SK-N-SH (cell line): ENCODE data around the gene UPP1. TPM values are rescaled to one million over a fixed set of nuclear protein-coding genes. Genes with fewer than 3 reads are reported as not detected.

Experiments used
- CTCF ChIA-PET: fragments of 300-600, 350-600 bp; formaldehyde crosslinking; extraction: SDS; loops from one replicate; lab custom pipeline; 2021; lab: Yijun Ruan, JAX
- POLR2A ChIA-PET: fragments of 350-600 bp; sonication (Branson Sonifier 250); formaldehyde crosslinking; extraction: SDS; loops from one replicate; lab custom pipeline; 2020; ENCODE audit warnings: antibody characterized with exemption, inconsistent platforms; lab: Yijun Ruan, JAX
- DNase-seq: peaks from one replicate; pipeline ENCODE4 v3.0.0; 2012
- H2AFZ ChIP-seq: fragments of 200-600 bp; sonication (generic); 2 replicates; pipeline ENCODE4 v1.8.1; 2016; ENCODE audit warnings: antibody characterized with exemption, mild to moderate bottlenecking, low read depth
- H3F3A ChIP-seq: fragments of 200-600 bp; sonication (generic); replicated peaks from 2 replicates; pipeline ENCODE3; 2016; ENCODE audit warnings: antibody characterized with exemption, mild to moderate bottlenecking; ENCODE audit not compliant: insufficient read depth
- H3K27ac ChIP-seq, 2 experiments: fragments of 200-500 bp in 1 of 2; fragments of 200-600 bp in 1 of 2; sonication (Bioruptor generic) in 1 of 2; sonication (generic), shearing (Covaris generic) in 1 of 2; 2 replicates each; pipeline versions ENCODE4 v1.5.1 to v1.6.1; 2014 to 2016; ENCODE audit warnings: low read depth in 2 of 2, inconsistent platforms in 1 of 2, low read length in 1 of 2, mild to moderate bottlenecking in 1 of 2, mixed read lengths in 1 of 2
- H3K27me3 ChIP-seq: fragments of 200-600 bp; sonication (generic), shearing (Covaris generic); 2 replicates; pipeline ENCODE4 v1.6.1; 2016; ENCODE audit warnings: mixed run types; ENCODE audit not compliant: insufficient read depth
- H3K36me3 ChIP-seq, 2 experiments: fragments of 200-500 bp in 1 of 2; fragments of 200-600 bp in 1 of 2; sonication (Bioruptor generic) in 1 of 2; sonication (generic) in 1 of 2; replicated peaks in 1 of 2; 2 replicates each; pipeline versions ENCODE3 to v1.5.1; 2014 to 2016; ENCODE audit warnings: low read length in 1 of 2, mild to moderate bottlenecking in 1 of 2; ENCODE audit not compliant: insufficient read depth in 2 of 2, control insufficient read depth in 1 of 2
- H3K4me1 ChIP-seq, 2 experiments: fragments of 200-500 bp in 1 of 2; fragments of 200-600 bp in 1 of 2; sonication (Bioruptor generic) in 1 of 2; sonication (generic), shearing (Covaris generic) in 1 of 2; 2 replicates each; pipeline versions ENCODE4 v1.5.1 to v1.6.1; 2014 to 2016; ENCODE audit warnings: low read depth in 1 of 2, low read length in 1 of 2, mixed run types in 1 of 2; ENCODE audit not compliant: insufficient read depth in 2 of 2, control insufficient read depth in 1 of 2
- H3K4me2 ChIP-seq: fragments of 200-600 bp; sonication (generic), shearing (Covaris generic); 2 replicates; pipeline ENCODE4 v1.6.1; 2017; ENCODE audit warnings: mixed run types
- H3K4me3 ChIP-seq, 2 experiments: fragments of 200-500 bp in 1 of 2; fragments of 200-600 bp in 1 of 2; sonication (Bioruptor generic) in 1 of 2; sonication (generic), shearing (Covaris generic) in 1 of 2; 2 replicates each; pipeline versions ENCODE4 v1.5.1 to v1.8.1; 2014 to 2016; ENCODE audit warnings: low read depth in 2 of 2, inconsistent platforms in 1 of 2, low read length in 1 of 2, mild to moderate bottlenecking in 1 of 2, mixed read lengths in 1 of 2, moderate library complexity in 1 of 2
- H3K79me2 ChIP-seq: fragments of 200-600 bp; sonication (generic); 2 replicates; pipeline ENCODE4 v1.8.1; 2017; ENCODE audit warnings: mild to moderate bottlenecking; ENCODE audit not compliant: insufficient read depth
- H3K9ac ChIP-seq: fragments of 200-600 bp; sonication (generic); 2 replicates; pipeline ENCODE4 v1.6.1; 2017; ENCODE audit warnings: mixed run types
- H3K9me2 ChIP-seq: fragments of 200-600 bp; sonication (generic); 2 replicates; pipeline ENCODE4 v1.6.1; 2017; ENCODE audit warnings: mixed run types
- H3K9me3 ChIP-seq: fragments of 200-600 bp; sonication (generic); 2 replicates; pipeline ENCODE4 v1.6.1; 2017; ENCODE audit warnings: mixed run types, mild to moderate bottlenecking, moderate library complexity
- H4K20me1 ChIP-seq: fragments of 200-600 bp; sonication (generic); 2 replicates; pipeline ENCODE4 v1.6.1; 2017; ENCODE audit warnings: mild to moderate bottlenecking, mixed run types; ENCODE audit not compliant: insufficient read depth
- CHD2 ChIP-seq: fragments of 150-350 bp; IDR thresholded peaks from 2 replicates; pipeline ENCODE4 v1.6.1; 2018; ENCODE audit warnings: low read length; ENCODE audit not compliant: partially characterized antibody
- ELF1 ChIP-seq: IDR thresholded peaks from 2 replicates; pipeline ENCODE4 v1.4.0; 2012
- EP300 ChIP-seq, 2 experiments: IDR thresholded peaks; 2 replicates each; pipeline versions ENCODE4 v1.4.0 to v1.6.1; 2012; ENCODE audit warnings: borderline replicate concordance in 1 of 2, low read depth in 1 of 2, low read length in 1 of 2
- EZH2phosphoT487 ChIP-seq: fragments of 200-600 bp; sonication (generic); IDR thresholded peaks from 2 replicates; pipeline ENCODE4 v1.6.1; 2017; ENCODE audit warnings: low read depth, mixed run types, mild to moderate bottlenecking, antibody characterized with exemption, moderate library complexity, borderline replicate concordance
- FOSL2 ChIP-seq: IDR thresholded peaks from 2 replicates; pipeline ENCODE4 v1.4.0; 2012; ENCODE audit warnings: low read depth, mild to moderate bottlenecking, moderate library complexity, borderline replicate concordance
- FOXJ3 ChIP-seq: sonication (generic); formaldehyde crosslinking; IDR thresholded peaks from 2 replicates; pipeline ENCODE4 v1.5.1; 2020; ENCODE audit warnings: mild to moderate bottlenecking, missing genetic modification reagents
- JUND ChIP-seq: IDR thresholded peaks from 2 replicates; pipeline ENCODE4 v1.4.0; 2012
- MAX ChIP-seq: IDR thresholded peaks from 2 replicates; pipeline ENCODE4 v1.4.0; 2012; ENCODE audit warnings: low read depth
- MXI1 ChIP-seq: IDR thresholded peaks from 2 replicates; pipeline ENCODE4 v1.6.1; 2012; ENCODE audit warnings: mild to moderate bottlenecking, low read depth, low read length, improper control_type of control experiment
- NFIC ChIP-seq: IDR thresholded peaks from 2 replicates; pipeline ENCODE4 v1.4.0; 2012; ENCODE audit warnings: borderline replicate concordance
- NRF1 ChIP-seq: IDR thresholded peaks from 2 replicates; pipeline ENCODE4 v1.6.1; 2012; ENCODE audit warnings: low read depth, mild to moderate bottlenecking, low read length
- POLR2AphosphoS5 ChIP-seq: IDR thresholded peaks from 2 replicates; pipeline ENCODE4 v1.6.1; 2012; ENCODE audit warnings: low read depth, low read length
- RCOR1 ChIP-seq: fragments of 150-350 bp; IDR thresholded peaks from 2 replicates; pipeline ENCODE4 v1.6.1; 2017; ENCODE audit warnings: antibody characterized with exemption, low read length
- RFX5 ChIP-seq: IDR thresholded peaks from 2 replicates; pipeline ENCODE4 v1.6.1; 2012; ENCODE audit warnings: mild to moderate bottlenecking, improper control_type of control experiment, low read length
- RXRA ChIP-seq: IDR thresholded peaks from 2 replicates; pipeline ENCODE4 v1.4.0; 2012; ENCODE audit warnings: low read depth, mild to moderate bottlenecking, borderline replicate concordance
- SMC3 ChIP-seq: IDR thresholded peaks from 2 replicates; pipeline ENCODE4 v1.6.1; 2012; ENCODE audit warnings: low read depth, low read length, improper control_type of control experiment
- TAF1 ChIP-seq: IDR thresholded peaks from 2 replicates; pipeline ENCODE4 v1.6.1; 2012; ENCODE audit warnings: low read depth, mild to moderate bottlenecking, low read length, moderate library complexity, borderline replicate concordance
- TCF12 ChIP-seq: IDR thresholded peaks from 2 replicates; pipeline ENCODE4 v1.4.0; 2012
- TEAD4 ChIP-seq: IDR thresholded peaks from 2 replicates; pipeline ENCODE4 v1.4.0; 2012; ENCODE audit warnings: mild to moderate bottlenecking, borderline replicate concordance; ENCODE audit not compliant: insufficient read depth
- USF2 ChIP-seq: fragments of 150-350 bp; IDR thresholded peaks from 2 replicates; pipeline ENCODE4 v1.6.1; 2017; ENCODE audit warnings: antibody characterized with exemption, low read length, low read depth, borderline replicate concordance
- YY1 ChIP-seq: IDR thresholded peaks from 2 replicates; pipeline ENCODE4 v1.4.0; 2012; ENCODE audit warnings: low read depth, mild to moderate bottlenecking
- ZBTB33 ChIP-seq: IDR thresholded peaks from 2 replicates; pipeline ENCODE4 v1.4.0; 2012; ENCODE audit warnings: low read depth, borderline replicate concordance
- WGBS: methylation state at CpG from one replicate; pipeline ENCODE4 v1.1.6; 2017; ENCODE audit warnings: low lambda C conversion rate; 5-methylcytosine and 5-hydroxymethylcytosine counted together
- polyA plus RNA-seq, 3 experiments: library from polyadenylated mRNA; depleted of rRNA; stranded (reverse); fragments of >200 nt; gene quantifications; 2 replicates each; pipeline ENCODE4 v1.2.3, GENCODE V29; 2012

UPP1 gene
- polyA plus RNA-seq, 1 of the 3 experiments (the other 2 are of a cell fraction) = 56.9 TPM

DNA sequence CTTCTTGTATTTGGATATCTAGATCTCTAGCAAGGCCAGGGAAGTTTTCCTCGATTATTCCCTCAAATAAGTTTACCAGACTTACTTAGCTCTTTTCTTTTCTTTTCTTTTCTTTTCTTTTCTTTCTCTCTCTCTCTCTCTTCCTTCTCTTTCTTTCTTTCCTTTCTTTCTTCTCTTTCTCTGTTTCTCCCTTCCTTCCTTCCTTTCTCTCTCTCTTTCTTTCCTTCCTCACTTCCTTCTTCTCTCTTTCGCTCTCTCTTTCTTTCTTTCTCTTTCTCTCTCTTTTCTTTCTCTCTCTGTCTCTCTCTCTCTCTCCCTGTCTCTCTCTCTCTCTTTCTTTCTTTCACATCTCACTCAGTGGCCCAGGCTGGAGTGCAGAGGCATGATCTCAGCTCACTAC, 37.0 kb downstream of the UPP1 start:
- Histone ChIP-seq H3K36me3 (no peaks in the 10 kb centered on the region), H3K27me3 (peaks cover 7% of the 10 kb centered on the region; the same call in 1 of the 2 replicates), H2AFZ (no peak overlapping the region), H3K9me3 (no peaks in the 10 kb centered on the region), H3K4me1 (no peaks in the 10 kb centered on the region), H3K9me2 (no peaks in the 10 kb centered on the region), H3K79me2 (no peaks in the 10 kb centered on the region), H3F3A (no peaks in the 10 kb centered on the region), H3K4me3 (no peak overlapping the region), H3K9ac (no peak overlapping the region), H4K20me1 (no peaks in the 10 kb centered on the region), H3K4me2 (no peak overlapping the region), H3K27ac (no peak overlapping the region)
- WGBS = 40% methylated on average over 2 of the region's 2 CpGs
- CTCF ChIA-PET = no interaction called here
- POLR2A ChIA-PET = no interaction called here
- no peak for DNase-seq
- TF ChIP-seq FOSL2 (no peak), EP300 (IDR thresholded peaks at IDR 0.05; ENCODE audit: borderline replicate concordance in 1 of 2, low read depth in 1 of 2, low read length in 1 of 2) (no peak), FOXJ3 (CRISPR knock-in tag) (no peak), EZH2phosphoT487 (no peak), POLR2AphosphoS5 (no peak), RXRA (no peak), JUND (no peak), YY1 (no peak), ZBTB33 (no peak), TEAD4 (no peak), MXI1 (no peak), RCOR1 (no peak), NRF1 (no peak), TAF1 (no peak), TCF12 (no peak)

DNA sequence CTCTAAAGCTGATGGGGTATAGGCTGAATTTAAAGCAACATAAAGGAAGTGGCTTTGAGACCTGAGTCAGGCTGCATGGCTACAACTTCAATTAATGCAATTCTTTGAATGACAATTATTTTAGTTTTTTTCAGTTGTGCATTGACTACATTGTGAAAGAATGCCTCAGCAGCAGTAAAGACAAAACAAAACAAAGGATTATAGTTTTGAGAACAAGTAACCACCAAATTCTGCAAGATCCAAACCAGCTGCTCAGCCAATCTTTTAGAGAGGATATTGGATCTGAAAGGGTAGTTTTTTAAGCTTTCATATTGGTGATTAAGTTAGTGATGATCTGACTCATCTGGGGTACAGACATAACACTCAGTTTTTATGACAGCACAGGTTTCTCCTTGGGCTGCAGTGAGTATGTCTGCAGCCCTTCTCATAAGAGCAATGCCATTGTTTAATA, 41.6 kb downstream of the UPP1 start:
- Histone ChIP-seq H3K9me2 (no peaks in the 10 kb centered on the region), H3K4me2 (no peak overlapping the region), H4K20me1 (no peaks in the 10 kb centered on the region), H3K27ac (no peak overlapping the region), H3K27me3 (peaks cover 13% of the 10 kb centered on the region; the same call in 1 of the 2 replicates), H3K4me3 (no peak overlapping the region), H2AFZ (no peak overlapping the region), H3K79me2 (no peaks in the 10 kb centered on the region), H3K9me3 (no peaks in the 10 kb centered on the region), H3F3A (no peaks in the 10 kb centered on the region), H3K9ac (no peak overlapping the region), H3K36me3 (no peaks in the 10 kb centered on the region), H3K4me1 (no peaks in the 10 kb centered on the region)
- DNase-seq = no peak
- ChIA-PET CTCF (interaction anchor here (1.1 to 4.1 kb wide), 4 partner anchors 20 to 186 kb away, joined by 3 to 20 read pairs (median 4); no protein-coding TSS in a partner anchor), POLR2A (no interaction called here)
- TF ChIP-seq ZBTB33 (no peak), RFX5 (no peak), MAX (no peak), JUND (no peak), USF2 (no peak), ELF1 (no peak), NFIC (no peak), CHD2 (no peak), SMC3 (no peak), FOSL2 (no peak), YY1 (no peak)
